NCI-H1436 treated with DMSO at 0.1 percent for 48 hours (cell line): ENCODE measurements around the gene ELK3.

Source experiments
- DNase-seq: peaks from one replicate; lab custom pipeline; 2025; lab: John Stamatoyannopoulos, UW

ELK3 gene

GRCh38 chr12:96189781-96190180, 4.4 kb upstream of the ELK3 start:
- DNase-seq = no peak

GRCh38 chr12:96190413-96191108, 3.6 kb upstream of the ELK3 start:
- no peak for DNase-seq

GRCh38 chr12:96192926-96193573, 1.1 kb upstream of the ELK3 start:
- DNase-seq = no peak

- DNase-seq = no peak
These were observed 358 bp downstream of the ELK3 start for GRCh38 chr12:96194576-96194889.

GRCh38 chr12:96194971-96195844, 1.0 kb downstream of the ELK3 start:
- no peak for DNase-seq

- DNase-seq = no peak
These were observed 1.8 kb downstream of the ELK3 start for GRCh38 chr12:96195845-96196451.

- DNase-seq = no peak
These were observed 2.6 kb downstream of the ELK3 start for GRCh38 chr12:96196781-96197180.

- DNase-seq = no peak
These were observed 3.5 kb downstream of the ELK3 start for GRCh38 chr12:96197503-96198272.

- DNase-seq = no peak
These were observed 4.8 kb downstream of the ELK3 start for GRCh38 chr12:96198965-96199364.

GRCh38 chr12:96199464-96199863, 5.3 kb downstream of the ELK3 start:
- no peak for DNase-seq

- DNase-seq = no peak
These were observed 7.4 kb downstream of the ELK3 start for GRCh38 chr12:96201272-96202227.

GRCh38 chr12:96204381-96204780, 10.2 kb downstream of the ELK3 start:
- no peak for DNase-seq

GRCh38 chr12:96205908-96206307, 11.7 kb downstream of the ELK3 start:
- no peak for DNase-seq

- no peak for DNase-seq
These were observed 12.9 kb downstream of the ELK3 start for GRCh38 chr12:96206936-96207662.

- no peak for DNase-seq
These were observed 14.2 kb downstream of the ELK3 start for GRCh38 chr12:96208346-96208745.

- no peak for DNase-seq
These were observed 14.8 kb downstream of the ELK3 start for GRCh38 chr12:96208801-96209549.

- no peak for DNase-seq
These were observed 16.3 kb downstream of the ELK3 start for GRCh38 chr12:96210376-96211055.

GRCh38 chr12:96211988-96212387, 17.8 kb downstream of the ELK3 start:
- no peak for DNase-seq
